GM13977 (cell line): ENCODE measurements around the gene RAB5B.

Source experiments
- DNase-seq: peaks from one replicate; pipeline ENCODE4 v3.0.0; 2012; ENCODE audit warnings: low spot score
- in situ Hi-C: fragments of 300-500 bp; cut with MboI; formaldehyde crosslinking; loops from one replicate; pipeline ENCODE4 v1.12.0; 2022; ENCODE audit warnings: low sequenced_read_pairs, low pct_unique_long_range_greater_than_20kb, mixed read lengths, inconsistent platforms; ENCODE audit not compliant: unreplicated experiment
- TF ChIP-seq, protein P1 (sequence below): IDR thresholded peaks from 2 replicates; pipeline ENCODE4 v1.5.1; 2012; ENCODE audit warnings: mild to moderate bottlenecking, control low read depth; ENCODE audit not compliant: insufficient read depth; ENCODE audit errors: extremely low read depth, missing control alignments

RAB5B gene

DNA sequence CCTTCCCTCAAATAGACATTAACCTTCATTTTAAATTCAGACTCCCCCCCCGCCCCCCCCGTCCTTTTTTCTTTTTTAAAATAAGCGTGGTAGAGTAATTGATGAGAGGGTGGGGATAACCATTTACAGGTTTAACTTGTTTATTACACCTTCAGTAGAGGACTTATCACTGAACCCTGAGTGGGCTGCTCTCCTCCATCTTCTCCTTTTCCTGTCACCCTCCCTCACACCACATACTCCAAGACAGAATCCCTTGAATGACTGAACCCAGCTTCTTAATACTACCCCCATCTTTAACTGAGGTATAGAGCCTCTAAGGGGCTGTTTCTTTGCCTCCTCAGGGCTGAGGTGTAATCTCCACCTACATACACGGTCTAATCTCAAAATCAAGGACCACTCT, 43.3 kb downstream of the RAB5B start:
- in situ Hi-C loops: no loop called here
- TF ChIP-seq, protein P1, sequence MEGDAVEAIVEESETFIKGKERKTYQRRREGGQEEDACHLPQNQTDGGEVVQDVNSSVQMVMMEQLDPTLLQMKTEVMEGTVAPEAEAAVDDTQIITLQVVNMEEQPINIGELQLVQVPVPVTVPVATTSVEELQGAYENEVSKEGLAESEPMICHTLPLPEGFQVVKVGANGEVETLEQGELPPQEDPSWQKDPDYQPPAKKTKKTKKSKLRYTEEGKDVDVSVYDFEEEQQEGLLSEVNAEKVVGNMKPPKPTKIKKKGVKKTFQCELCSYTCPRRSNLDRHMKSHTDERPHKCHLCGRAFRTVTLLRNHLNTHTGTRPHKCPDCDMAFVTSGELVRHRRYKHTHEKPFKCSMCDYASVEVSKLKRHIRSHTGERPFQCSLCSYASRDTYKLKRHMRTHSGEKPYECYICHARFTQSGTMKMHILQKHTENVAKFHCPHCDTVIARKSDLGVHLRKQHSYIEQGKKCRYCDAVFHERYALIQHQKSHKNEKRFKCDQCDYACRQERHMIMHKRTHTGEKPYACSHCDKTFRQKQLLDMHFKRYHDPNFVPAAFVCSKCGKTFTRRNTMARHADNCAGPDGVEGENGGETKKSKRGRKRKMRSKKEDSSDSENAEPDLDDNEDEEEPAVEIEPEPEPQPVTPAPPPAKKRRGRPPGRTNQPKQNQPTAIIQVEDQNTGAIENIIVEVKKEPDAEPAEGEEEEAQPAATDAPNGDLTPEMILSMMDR: no peak
- no peak for DNase-seq

DNA sequence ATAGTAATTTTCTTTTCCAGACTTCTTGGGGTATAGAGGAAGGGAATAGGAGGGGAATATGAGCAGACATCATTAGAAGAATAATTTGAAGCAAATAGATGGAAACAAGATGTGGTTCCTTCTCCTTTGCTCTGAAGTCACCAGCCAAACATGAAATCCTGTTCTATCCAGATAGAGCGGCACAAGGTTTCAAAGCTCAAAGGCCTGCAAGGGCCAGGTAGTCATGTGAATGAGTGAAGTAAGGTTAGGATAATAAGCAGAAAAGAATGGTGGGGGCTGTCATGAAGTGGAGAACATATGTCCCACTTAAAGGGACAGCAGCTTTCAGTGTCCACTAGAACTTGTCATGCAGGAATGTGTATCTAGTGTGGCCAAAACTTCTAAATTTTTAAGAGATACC, 44.5 kb downstream of the RAB5B start:
- no peak for DNase-seq
- in situ Hi-C loops: no loop called here

DNA sequence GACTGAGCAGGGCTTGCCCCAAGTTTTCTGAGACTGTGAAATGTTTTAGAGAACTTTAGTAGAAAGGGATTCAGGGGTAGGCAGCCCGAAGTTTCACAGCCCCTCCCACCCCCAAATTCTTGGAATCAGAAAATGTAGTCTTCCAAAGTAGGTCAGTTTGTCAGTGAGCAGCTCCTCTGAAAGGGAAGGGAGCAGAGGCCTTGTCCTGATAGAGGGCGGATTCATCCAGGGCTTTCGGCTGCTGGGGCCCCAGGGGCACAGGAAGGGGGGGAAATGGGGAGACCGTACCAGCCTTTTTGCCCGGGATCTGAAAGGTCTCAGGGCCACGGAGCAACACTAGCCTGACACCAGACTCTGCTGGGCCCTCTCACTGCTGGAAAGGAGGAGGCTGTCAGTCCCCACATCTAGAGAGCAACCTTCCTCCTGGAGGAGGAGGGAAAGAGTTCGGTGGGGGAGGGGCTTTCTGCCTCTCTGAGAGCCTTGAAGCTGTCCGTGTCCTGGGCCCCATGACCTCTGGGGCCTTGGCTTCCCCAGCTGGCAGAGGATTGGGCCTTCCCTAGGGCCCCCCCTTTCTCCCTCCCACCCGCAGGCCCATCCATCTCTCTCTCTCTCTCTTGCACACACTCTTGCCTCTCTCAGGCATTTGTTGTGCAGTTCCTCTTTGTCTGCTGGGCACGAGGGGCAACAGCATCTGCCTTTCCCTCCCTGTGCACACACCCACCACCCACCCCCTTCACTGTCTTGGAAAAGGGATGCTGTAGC, 46.7 kb downstream of the RAB5B start, which contains the start of gene IKZF4:
Gene IKZF4, plus strand, starts transcription at position 621 of the 762 bp plus-strand sequence. CDS start 451 bp downstream, outside the sequence.
- TF ChIP-seq, protein P1: no peak
- in situ Hi-C loops: no loop called here
- DNase-seq: no peak

More for the DNA sequence above, 44.5 kb downstream of the RAB5B start:
- TF ChIP-seq, protein P1: no peak

DNA sequence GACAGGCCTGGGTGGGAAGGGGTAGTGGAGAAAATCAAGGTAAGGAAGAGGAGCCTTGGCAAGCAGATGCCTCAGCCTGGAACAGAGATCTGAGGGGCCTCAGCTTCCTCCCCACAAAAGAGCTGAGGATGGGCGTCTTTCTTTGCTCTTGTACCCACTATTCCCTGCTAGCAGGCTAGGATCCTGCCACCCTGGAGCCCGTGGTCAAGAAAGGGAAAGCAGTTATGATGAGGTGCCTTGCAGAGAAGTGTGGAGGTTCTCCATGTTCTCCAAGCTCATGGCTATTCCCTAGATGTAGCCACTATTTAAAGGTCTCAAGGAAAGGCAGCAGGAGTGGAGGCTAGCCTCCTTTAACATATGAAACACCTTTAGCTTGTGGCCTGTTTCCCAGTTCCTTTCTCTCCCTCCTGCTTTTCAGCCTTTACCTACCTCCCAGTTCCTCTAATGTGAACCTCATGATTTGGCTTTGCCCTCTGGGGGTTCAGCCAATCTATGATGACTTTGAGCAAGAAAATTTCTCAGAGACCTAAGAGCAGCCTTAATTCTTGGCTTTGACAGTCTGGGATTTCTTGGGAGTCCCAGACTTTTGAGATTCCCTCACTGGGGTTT, 48.1 kb downstream of the RAB5B start:
- in situ Hi-C loops: no loop called here
- TF ChIP-seq, protein P1: no peak

DNA sequence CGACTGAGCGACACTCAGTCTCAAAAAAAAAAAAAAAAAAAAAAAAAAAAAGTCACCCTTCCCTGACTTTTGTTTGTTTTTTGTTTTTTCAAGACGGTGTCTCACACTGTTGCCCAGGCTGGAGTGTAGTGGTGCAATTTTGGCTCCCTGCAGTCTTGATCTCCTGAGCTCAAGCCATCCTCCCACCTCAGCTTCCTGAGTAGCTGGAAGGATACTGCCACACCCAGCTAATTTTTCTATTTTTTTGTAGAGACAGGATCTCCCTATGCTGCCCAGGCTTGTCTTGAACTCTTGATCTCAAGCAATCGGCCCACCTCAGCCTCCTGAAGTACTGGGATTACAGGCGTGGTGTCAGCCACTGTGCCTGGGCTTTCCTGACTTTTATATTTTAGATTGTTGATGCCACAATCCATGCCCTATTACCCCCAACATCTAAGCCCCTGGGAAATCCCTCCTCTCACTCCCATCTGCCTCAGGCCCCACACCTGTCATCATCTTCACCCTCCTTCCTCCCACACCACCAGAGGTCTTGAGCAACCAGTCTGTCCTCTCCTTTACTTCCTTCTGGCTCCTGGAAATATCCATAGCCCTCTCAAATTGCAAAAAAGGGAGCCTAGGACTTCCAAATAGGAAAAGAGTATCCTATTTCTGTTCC, 54.8 kb downstream of the RAB5B start:
- TF ChIP-seq, protein P1: no peak
- DNase-seq: no peak
- in situ Hi-C loops: loop anchor here (25.0 kb wide), 1 partner anchor 291 kb away; the partner anchor contains the start of genes CD63 and GDF11

More for the DNA sequence above, 48.1 kb downstream of the RAB5B start:
- DNase-seq: no peak

DNA sequence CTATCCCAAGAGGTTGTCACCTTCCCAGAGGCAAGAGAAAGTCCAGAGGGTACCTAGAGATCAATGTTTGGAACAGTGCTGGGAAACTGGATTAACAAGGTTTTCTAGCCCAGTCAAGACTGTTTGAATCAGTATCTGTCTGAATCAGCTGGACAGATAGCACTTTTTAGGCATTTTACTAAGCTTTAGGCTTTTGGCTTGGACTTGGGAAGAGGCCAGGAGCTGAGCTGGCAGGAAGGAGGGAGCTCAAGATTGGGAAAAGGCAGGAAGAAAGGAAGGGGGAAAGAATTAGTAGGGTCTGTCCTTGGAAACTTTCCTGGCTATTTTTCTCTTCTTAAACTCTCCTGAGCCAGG, 55.3 kb downstream of the RAB5B start:
- no peak for DNase-seq
- in situ Hi-C loops: loop anchor here (25.0 kb wide), 1 partner anchor 292 kb away; the partner anchor contains the start of genes CD63 and GDF11
- TF ChIP-seq, protein P1: no peak
